Measurements from ENCODE around the gene FUCA1.

The FUCA1 gene

DNA sequence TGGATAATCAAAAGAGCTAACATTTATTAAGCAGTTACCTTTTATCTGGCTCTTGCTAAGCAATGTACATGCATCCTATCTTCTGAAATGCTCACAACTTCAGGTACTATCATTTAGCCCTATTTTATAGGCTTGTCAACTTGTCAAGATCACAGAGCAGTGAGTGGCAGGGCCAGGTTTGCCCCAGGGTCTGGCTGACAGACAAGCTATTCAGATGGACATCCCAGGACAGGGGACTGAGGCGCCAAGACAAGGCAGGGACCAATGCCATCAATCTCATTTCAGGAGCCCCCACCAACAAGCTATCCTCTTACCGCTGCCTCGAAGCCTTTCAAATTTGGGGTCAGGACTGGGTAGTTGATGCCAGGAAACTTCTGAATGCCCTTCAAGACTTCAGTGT is 51.7 kb downstream of the FUCA1 start:
- in situ Hi-C loops (cut with MboI; ENCODE audit: low sequenced_read_pairs, unreplicated experiment) = no loop called here
- no peak for DNase-seq (ENCODE audit: low spot score)
- no peak for TF ChIP-seq CTCF (IDR thresholded peaks at IDR 0.05; ENCODE audit: borderline replicate concordance, control extremely low read depth, extremely low read depth, insufficient read depth, missing control alignments)

DNA sequence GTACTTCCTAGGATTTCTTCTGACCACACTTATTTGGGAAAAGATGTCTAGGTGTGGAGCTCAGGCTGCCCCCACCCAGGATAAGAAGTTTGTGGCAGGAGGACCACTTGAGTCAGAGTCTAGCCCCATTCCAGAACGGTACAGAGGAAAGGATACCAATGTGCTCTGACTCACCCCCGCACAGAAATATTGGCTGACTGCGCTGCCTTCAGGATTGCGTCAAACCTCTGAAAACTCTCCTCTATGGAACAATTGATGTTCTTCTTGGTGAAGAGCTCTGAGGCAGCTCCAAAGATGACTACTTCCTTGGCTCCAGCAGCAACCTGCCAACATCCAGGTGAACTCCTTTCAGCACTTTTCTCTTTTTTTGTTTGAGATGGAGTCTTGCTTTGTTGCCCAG is 54.1 kb downstream of the FUCA1 start:
- in situ Hi-C loops (cut with MboI; ENCODE audit: low sequenced_read_pairs, unreplicated experiment) = loop anchor here (5.0 kb wide), 1 partner anchor 103 kb away; no protein-coding TSS in a partner anchor
- no peak for DNase-seq (ENCODE audit: low spot score)
- no peak for TF ChIP-seq CTCF (IDR thresholded peaks at IDR 0.05; ENCODE audit: borderline replicate concordance, control extremely low read depth, extremely low read depth, insufficient read depth, missing control alignments)

DNA sequence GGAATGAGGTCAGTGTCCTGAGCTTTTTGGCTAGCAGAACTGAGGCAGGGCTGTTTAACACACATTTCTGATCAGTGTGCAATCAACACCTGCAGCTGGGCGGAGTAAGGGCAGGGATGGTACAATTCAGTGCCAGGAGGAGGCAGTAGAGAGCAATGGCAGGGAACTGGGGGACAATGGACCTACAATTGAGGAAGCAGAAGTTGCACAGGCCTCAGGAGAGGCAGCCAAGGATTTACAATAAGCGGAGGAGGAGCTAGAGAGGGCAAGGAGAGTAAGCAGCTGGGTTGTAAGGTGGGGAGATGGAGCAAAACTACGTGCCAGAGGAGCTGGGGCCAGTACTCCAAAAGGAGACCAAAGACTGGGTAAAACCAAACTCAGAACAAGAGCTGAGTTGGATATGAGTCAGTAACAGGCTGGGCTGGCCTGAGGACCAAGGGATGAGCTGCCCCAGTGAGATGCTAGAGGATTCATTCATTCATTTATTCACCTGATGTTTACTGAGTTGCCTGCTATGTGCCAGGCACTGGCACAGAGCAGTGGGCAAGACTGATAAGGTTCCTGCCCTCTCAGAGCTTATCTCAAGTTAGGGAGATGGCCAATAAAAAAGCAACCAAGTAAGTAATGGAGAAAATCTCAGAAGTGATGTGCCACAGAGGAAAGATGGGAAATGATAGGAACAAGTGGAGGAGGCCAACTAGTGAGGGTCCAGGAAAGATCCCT is 57.1 kb downstream of the FUCA1 start:
- peak; percentile 74 for TF ChIP-seq CTCF (IDR thresholded peaks at IDR 0.05; ENCODE audit: borderline replicate concordance, control extremely low read depth, extremely low read depth, insufficient read depth, missing control alignments)
- DNase-seq (ENCODE audit: low spot score) = peak; percentile 73
- in situ Hi-C loops (cut with MboI; ENCODE audit: low sequenced_read_pairs, unreplicated experiment) = loop anchor here (5.0 kb wide), 1 partner anchor 106 kb away; no protein-coding TSS in a partner anchor

GRCh38 chr1:23809751-23810171 is 58.3 kb downstream of the FUCA1 start:
- in situ Hi-C loops (cut with MboI; ENCODE audit: low sequenced_read_pairs, unreplicated experiment) = loop anchor here (5.0 kb wide), 1 partner anchor 108 kb away; no protein-coding TSS in a partner anchor
- DNase-seq (ENCODE audit: low spot score) = peak; percentile 87
- peak; percentile 94 for TF ChIP-seq CTCF (IDR thresholded peaks at IDR 0.05; ENCODE audit: borderline replicate concordance, control extremely low read depth, extremely low read depth, insufficient read depth, missing control alignments)

DNA sequence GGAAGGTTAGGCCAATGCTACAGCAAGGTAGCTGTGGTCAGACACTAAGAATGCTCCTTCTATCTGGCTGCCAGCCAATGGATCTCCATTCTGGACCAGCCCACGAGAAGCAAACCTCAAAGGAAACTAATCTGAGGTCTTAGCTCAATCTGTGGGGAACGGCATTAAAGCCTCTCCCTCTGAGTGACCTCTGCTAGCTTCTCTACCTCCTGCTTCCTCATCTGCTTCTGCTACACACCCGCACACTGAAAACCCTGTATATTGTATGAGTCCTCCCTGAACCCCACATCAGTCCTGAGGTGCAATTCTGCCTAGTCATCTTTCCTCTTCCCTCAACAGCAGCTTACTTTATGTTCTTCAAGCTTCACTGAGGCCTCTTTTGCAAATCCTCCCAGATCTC is 60.6 kb downstream of the FUCA1 start:
- TF ChIP-seq CTCF (IDR thresholded peaks at IDR 0.05; ENCODE audit: borderline replicate concordance, control extremely low read depth, extremely low read depth, insufficient read depth, missing control alignments) = no peak
- in situ Hi-C loops (cut with MboI; ENCODE audit: low sequenced_read_pairs, unreplicated experiment) = no loop called here
- no peak for DNase-seq (ENCODE audit: low spot score)

DNA sequence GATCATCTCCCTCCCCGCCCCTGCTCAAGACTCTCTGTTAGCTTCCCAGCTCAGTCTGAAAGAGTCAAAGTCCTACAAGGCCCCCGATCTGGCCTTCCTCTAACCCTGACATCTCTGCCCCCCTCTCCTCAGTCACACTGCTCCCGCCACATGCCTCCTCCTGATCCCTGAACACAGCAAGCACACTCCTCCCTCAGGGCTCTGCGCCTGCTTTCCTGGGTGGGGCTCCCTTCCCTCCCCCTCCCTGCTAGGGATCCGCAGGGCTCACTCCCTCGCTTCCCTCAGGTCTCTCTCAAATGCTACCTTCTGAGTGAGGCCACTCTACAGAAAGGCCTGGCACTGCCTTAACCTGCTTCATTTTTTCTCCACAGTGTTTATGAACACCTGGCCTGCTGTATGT is 61.8 kb downstream of the FUCA1 start:
- DNase-seq (ENCODE audit: low spot score) = no peak
- no peak for TF ChIP-seq CTCF (IDR thresholded peaks at IDR 0.05; ENCODE audit: borderline replicate concordance, control extremely low read depth, extremely low read depth, insufficient read depth, missing control alignments)
- in situ Hi-C loops (cut with MboI; ENCODE audit: low sequenced_read_pairs, unreplicated experiment) = no loop called here

Data from GM13976 (cell line).